IMR-90 (cell line): ENCODE results near the gene NT5C.

Experiments used
- CTCF ChIP-seq: conservative IDR thresholded peaks from 2 replicates; pipeline ENCODE4 v1.5.1; 2012; ENCODE audit warnings: mild to moderate bottlenecking, low read depth, low read length, improper control_type of control experiment
- ELK1 ChIP-seq: fragments of 150-350 bp; IDR thresholded peaks from 2 replicates; pipeline ENCODE4 v1.6.1; 2016; ENCODE audit warnings: low read depth, mild to moderate bottlenecking, low read length, moderate library complexity, borderline replicate concordance
- FOS ChIP-seq: fragments of 150-350 bp; IDR thresholded peaks from 2 replicates; pipeline ENCODE4 v1.6.1; 2016; ENCODE audit warnings: low read depth, low read length
- NFE2L2 ChIP-seq: fragments of 150-350 bp; IDR thresholded peaks from 2 replicates; pipeline ENCODE4 v1.6.1; 2016; ENCODE audit warnings: low read depth, mild to moderate bottlenecking, low read length
- POLR2A ChIP-seq: IDR thresholded peaks from 2 replicates; pipeline ENCODE4 v1.6.1; 2012; ENCODE audit warnings: mild to moderate bottlenecking, low read depth, low read length

GRCh38 chr17:75097865-75098264, 33.7 kb downstream of the NT5C start:
- TF ChIP-seq FOS = no peak
- TF ChIP-seq ELK1 = no peak
- TF ChIP-seq NFE2L2 = no peak
- no peak for TF ChIP-seq CTCF
- no peak for TF ChIP-seq POLR2A
